Measurements from ENCODE around the gene SGCD.

Gene SGCD

GRCh38 chr5:156802501-156802900, 475.5 kb downstream of the SGCD start:
- DNase-seq, result no peak

DNA sequence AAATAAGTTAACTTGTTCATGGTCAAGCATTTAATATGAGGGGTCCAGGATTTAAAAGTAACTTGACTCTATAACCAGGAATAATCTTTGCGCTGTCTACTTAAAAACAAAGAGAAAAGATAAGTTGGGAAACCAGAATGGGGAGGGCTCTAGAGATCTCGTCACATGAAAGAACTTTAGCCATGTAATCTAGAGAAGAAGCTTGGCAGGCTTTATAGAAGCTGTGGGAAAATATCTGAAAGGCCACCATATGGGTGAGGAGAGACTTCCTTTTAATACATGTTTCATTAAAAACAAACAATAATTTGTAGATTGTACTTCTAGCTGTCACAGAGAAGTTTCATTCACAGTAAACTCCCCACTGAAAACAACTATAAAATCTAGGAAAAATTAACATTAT, 476.4 kb downstream of the SGCD start:
- no peak for DNase-seq

GRCh38 chr5:156812959-156813358, 486.0 kb downstream of the SGCD start:
- no peak for DNase-seq

DNA sequence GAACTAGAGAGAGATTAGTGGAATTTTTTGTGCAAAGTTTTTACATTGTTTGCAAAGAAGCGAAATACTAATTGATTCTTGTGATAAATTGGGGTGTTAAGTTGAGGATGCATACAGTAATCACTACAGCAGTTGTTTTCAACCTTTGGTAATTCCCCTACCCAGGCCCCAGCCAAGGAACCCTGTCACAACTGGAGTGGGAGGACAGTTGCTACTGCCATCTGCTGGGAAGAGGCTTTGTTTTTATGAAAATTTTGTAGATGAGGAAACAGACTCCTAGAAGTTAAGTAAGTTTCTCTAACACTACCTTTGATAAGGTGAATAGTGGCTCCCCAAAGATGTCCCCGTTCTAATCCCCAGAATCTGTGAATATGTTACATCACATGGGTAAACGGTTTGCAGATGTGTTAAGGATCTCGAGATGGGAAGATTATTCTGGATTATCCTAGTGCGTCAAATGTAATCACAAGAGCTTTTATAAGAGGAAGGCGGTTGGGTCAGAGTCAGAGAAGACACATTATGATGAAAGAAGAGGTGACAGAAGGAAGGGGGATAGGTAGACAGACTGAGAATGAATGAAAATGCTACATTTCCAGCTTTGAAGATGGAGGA, 489.1 kb downstream of the SGCD start:
- peak; percentile 39 for DNase-seq

Data from stimulated activated CD4-positive, alpha-beta T cell treated with anti-CD3 and anti-CD28 coated beads, Interleukin-1b, Interleukin-23, amount 100 ng/mL, for 48 hours (primary cell).